ENCODE results near the gene OR1M1.
"Not testable (repeated sequence)": the region's sequence is repeated elsewhere in the genome, so short reads cannot be mapped to it uniquely, and the experiment has no call there.

OR1M1 gene

GRCh38 chr19:9086761-9087160, at the start of gene OR1M1:
Gene OR1M1 (plus strand): TSS chr19:9087061. CDS start chr19:9093245, 6,184 bp downstream.
- DNase-seq (ENCODE audit: low spot score) = no peak

GRCh38 chr19:9037400-9038062, 49.3 kb upstream of the OR1M1 start:
- DNase-seq (ENCODE audit: low spot score) = no peak

GRCh38 chr19:9039728-9040127, 47.1 kb upstream of the OR1M1 start:
- no peak for DNase-seq (ENCODE audit: low spot score)

- DNase-seq (ENCODE audit: low spot score) = no peak
Observed at GRCh38 chr19:9040131-9040530, 46.7 kb upstream of the OR1M1 start.

GRCh38 chr19:9041023-9041422, 45.8 kb upstream of the OR1M1 start:
- no peak for DNase-seq (ENCODE audit: low spot score)

GRCh38 chr19:9043524-9043923, 43.3 kb upstream of the OR1M1 start:
- DNase-seq (ENCODE audit: low spot score) = no peak

- DNase-seq (ENCODE audit: low spot score) = no peak
Observed at GRCh38 chr19:9044449-9044848, 42.4 kb upstream of the OR1M1 start.

- DNase-seq (ENCODE audit: low spot score) = no peak
Observed at GRCh38 chr19:9046694-9047093, 40.2 kb upstream of the OR1M1 start.

GRCh38 chr19:9052894-9053293, 34.0 kb upstream of the OR1M1 start:
- no peak for DNase-seq (ENCODE audit: low spot score)

- DNase-seq (ENCODE audit: low spot score) = not testable (repeated sequence)
Observed at GRCh38 chr19:9053674-9054073, 33.2 kb upstream of the OR1M1 start.

GRCh38 chr19:9054207-9054606, 32.7 kb upstream of the OR1M1 start:
- DNase-seq (ENCODE audit: low spot score) = no peak

- DNase-seq (ENCODE audit: low spot score) = no peak
Observed at GRCh38 chr19:9054765-9055164, 32.1 kb upstream of the OR1M1 start.

GRCh38 chr19:9056131-9056530, 30.7 kb upstream of the OR1M1 start:
- DNase-seq (ENCODE audit: low spot score) = not testable (repeated sequence)

- no peak for DNase-seq (ENCODE audit: low spot score)
Observed at GRCh38 chr19:9057505-9058258, 29.2 kb upstream of the OR1M1 start.

- no peak for DNase-seq (ENCODE audit: low spot score)
Observed at GRCh38 chr19:9058905-9059667, 27.8 kb upstream of the OR1M1 start.

- no peak for DNase-seq (ENCODE audit: low spot score)
Observed at GRCh38 chr19:9060564-9061340, 26.1 kb upstream of the OR1M1 start.

GRCh38 chr19:9061879-9062278, 25.0 kb upstream of the OR1M1 start:
- no peak for DNase-seq (ENCODE audit: low spot score)

- DNase-seq (ENCODE audit: low spot score) = no peak
Observed at GRCh38 chr19:9065457-9066014, 21.3 kb upstream of the OR1M1 start.

- DNase-seq (ENCODE audit: low spot score) = no peak
Observed at GRCh38 chr19:9070066-9070465, 16.8 kb upstream of the OR1M1 start.

- not testable (repeated sequence) for DNase-seq (ENCODE audit: low spot score)
Observed at GRCh38 chr19:9071720-9072119, 15.1 kb upstream of the OR1M1 start.

- no peak for DNase-seq (ENCODE audit: low spot score)
Observed at GRCh38 chr19:9073806-9074205, 13.1 kb upstream of the OR1M1 start.

Data from GM03348 (cell line).